Measurements from ENCODE around the gene DYNC1H1. TPM values are rescaled to one million over a fixed set of nuclear protein-coding genes. Genes with fewer than 3 reads are reported as not detected.

The DYNC1H1 gene
- polyA plus RNA-seq, 1 donor (not counting 4 experiments of a cell fraction or from before 2014, with no cell fraction given), result 166 TPM

- H3K9me3 ChIP-seq (ENCODE audit: control insufficient read depth, low read depth, low read length), result no peaks in the 10 kb centered on the region
- H3K9ac ChIP-seq (ENCODE audit: control insufficient read depth, extremely low read depth, insufficient read depth, low read length), result no peak overlapping the region
- no peaks in the 10 kb centered on the region for H4K20me1 ChIP-seq (ENCODE audit: control insufficient read depth, extremely low read depth, insufficient read depth, low read length)
- TF ChIP-seq, protein P1, sequence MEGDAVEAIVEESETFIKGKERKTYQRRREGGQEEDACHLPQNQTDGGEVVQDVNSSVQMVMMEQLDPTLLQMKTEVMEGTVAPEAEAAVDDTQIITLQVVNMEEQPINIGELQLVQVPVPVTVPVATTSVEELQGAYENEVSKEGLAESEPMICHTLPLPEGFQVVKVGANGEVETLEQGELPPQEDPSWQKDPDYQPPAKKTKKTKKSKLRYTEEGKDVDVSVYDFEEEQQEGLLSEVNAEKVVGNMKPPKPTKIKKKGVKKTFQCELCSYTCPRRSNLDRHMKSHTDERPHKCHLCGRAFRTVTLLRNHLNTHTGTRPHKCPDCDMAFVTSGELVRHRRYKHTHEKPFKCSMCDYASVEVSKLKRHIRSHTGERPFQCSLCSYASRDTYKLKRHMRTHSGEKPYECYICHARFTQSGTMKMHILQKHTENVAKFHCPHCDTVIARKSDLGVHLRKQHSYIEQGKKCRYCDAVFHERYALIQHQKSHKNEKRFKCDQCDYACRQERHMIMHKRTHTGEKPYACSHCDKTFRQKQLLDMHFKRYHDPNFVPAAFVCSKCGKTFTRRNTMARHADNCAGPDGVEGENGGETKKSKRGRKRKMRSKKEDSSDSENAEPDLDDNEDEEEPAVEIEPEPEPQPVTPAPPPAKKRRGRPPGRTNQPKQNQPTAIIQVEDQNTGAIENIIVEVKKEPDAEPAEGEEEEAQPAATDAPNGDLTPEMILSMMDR (optimal IDR thresholded peaks at IDR 0.05 in 1 of 3, IDR thresholded peaks at IDR 0.05 in 1 of 3, conservative IDR thresholded peaks at IDR 0.05 in 1 of 3; ENCODE audit: extremely low read depth in 1 of 3, insufficient read depth in 2 of 3, low read length in 3 of 3), result no peak
- TF ChIP-seq EZH2 (IDR thresholded peaks at IDR 0.05; ENCODE audit: low read length), result no peak
- no peak overlapping the region for H3K4me2 ChIP-seq (ENCODE audit: control insufficient read depth, extremely low read depth, insufficient read depth, low read depth, low read length)
- H3K36me3 ChIP-seq (ENCODE audit: control insufficient read depth in 2 of 2, extremely low read depth in 1 of 2, insufficient read depth in 2 of 2, low read length in 2 of 2), result peaks cover 4 to 5% of the 10 kb centered on the region in 2 experiments
- H3K79me2 ChIP-seq (ENCODE audit: control insufficient read depth, insufficient read depth, low read length), result no peaks in the 10 kb centered on the region
- no peaks in the 10 kb centered on the region for H3K27me3 ChIP-seq (ENCODE audit: control insufficient read depth, extremely low read depth, insufficient read depth, low read length)
- DNase-seq (ENCODE audit: low read depth, low spot score), result no peak
- no peak overlapping the region for H3K27ac ChIP-seq (ENCODE audit: control insufficient read depth, insufficient read depth, low read length)
- dilution Hi-C loops (cut with MboI; ENCODE audit: extremely low pct_ligation_motif_present, low sequenced_read_pairs), result no loop called here
- H3K4me1 ChIP-seq (ENCODE audit: control insufficient read depth, extremely low read depth, insufficient read depth, low read length), result peaks cover 19% of the 10 kb centered on the region
- H3K4me3 ChIP-seq (ENCODE audit: control insufficient read depth in 2 of 3, extremely low read depth in 1 of 3, insufficient read depth in 2 of 3, low read depth in 1 of 3, low read length in 3 of 3), result no peak overlapping the region
- no peaks in the 10 kb centered on the region for H3K9me1 ChIP-seq (ENCODE audit: control insufficient read depth, extremely low read depth, insufficient read depth, low read length)
- no peak for FAIRE-seq
- H2AFZ ChIP-seq (ENCODE audit: control insufficient read depth, low read length), result no peak overlapping the region
Measured at GRCh38 chr14:102058961-102059360, 94.6 kb downstream of the DYNC1H1 start.

- dilution Hi-C loops (cut with MboI; ENCODE audit: extremely low pct_ligation_motif_present, low sequenced_read_pairs), result no loop called here
- Histone ChIP-seq H3K9me3 (ENCODE audit: control insufficient read depth, low read depth, low read length) (no peaks in the 10 kb centered on the region), H3K4me3 (ENCODE audit: control insufficient read depth in 2 of 3, extremely low read depth in 1 of 3, insufficient read depth in 2 of 3, low read depth in 1 of 3, low read length in 3 of 3) (no peak overlapping the region), H3K4me1 (ENCODE audit: control insufficient read depth, extremely low read depth, insufficient read depth, low read length) (peaks cover 5% of the 10 kb centered on the region), H2AFZ (ENCODE audit: control insufficient read depth, low read length) (no peak overlapping the region), H3K79me2 (ENCODE audit: control insufficient read depth, insufficient read depth, low read length) (no peaks in the 10 kb centered on the region), H4K20me1 (ENCODE audit: control insufficient read depth, extremely low read depth, insufficient read depth, low read length) (no peaks in the 10 kb centered on the region), H3K9ac (ENCODE audit: control insufficient read depth, extremely low read depth, insufficient read depth, low read length) (no peak overlapping the region), H3K4me2 (ENCODE audit: control insufficient read depth, extremely low read depth, insufficient read depth, low read depth, low read length) (no peak overlapping the region), H3K27me3 (ENCODE audit: control insufficient read depth, extremely low read depth, insufficient read depth, low read length) (no peaks in the 10 kb centered on the region), H3K9me1 (ENCODE audit: control insufficient read depth, extremely low read depth, insufficient read depth, low read length) (no peaks in the 10 kb centered on the region), H3K27ac (ENCODE audit: control insufficient read depth, insufficient read depth, low read length) (no peak overlapping the region), H3K36me3 (ENCODE audit: control insufficient read depth in 2 of 2, extremely low read depth in 1 of 2, insufficient read depth in 2 of 2, low read length in 2 of 2) (no peaks in the 10 kb centered on the region)
- DNase-seq (ENCODE audit: low read depth, low spot score), result no peak
- FAIRE-seq, result peak; percentile 72
- TF ChIP-seq EZH2 (IDR thresholded peaks at IDR 0.05; ENCODE audit: low read length), result no peak
- TF ChIP-seq, protein P1 (optimal IDR thresholded peaks at IDR 0.05 in 1 of 3, IDR thresholded peaks at IDR 0.05 in 1 of 3, conservative IDR thresholded peaks at IDR 0.05 in 1 of 3; ENCODE audit: extremely low read depth in 1 of 3, insufficient read depth in 2 of 3, low read length in 3 of 3), result peak; percentile 36 to 51 (median 46)
Measured at GRCh38 chr14:102063109-102063807, 98.9 kb downstream of the DYNC1H1 start.
